HG03064 (cell line): ENCODE data around the gene PHLDB1.

Source experiments
- ATAC-seq: cut with Tn5 transposase; IDR thresholded peaks from one replicate; pipeline ENCODE4 v1.9.1; 2021; ENCODE audit warnings: low read depth; ENCODE audit not compliant: unreplicated experiment

PHLDB1 gene

DNA sequence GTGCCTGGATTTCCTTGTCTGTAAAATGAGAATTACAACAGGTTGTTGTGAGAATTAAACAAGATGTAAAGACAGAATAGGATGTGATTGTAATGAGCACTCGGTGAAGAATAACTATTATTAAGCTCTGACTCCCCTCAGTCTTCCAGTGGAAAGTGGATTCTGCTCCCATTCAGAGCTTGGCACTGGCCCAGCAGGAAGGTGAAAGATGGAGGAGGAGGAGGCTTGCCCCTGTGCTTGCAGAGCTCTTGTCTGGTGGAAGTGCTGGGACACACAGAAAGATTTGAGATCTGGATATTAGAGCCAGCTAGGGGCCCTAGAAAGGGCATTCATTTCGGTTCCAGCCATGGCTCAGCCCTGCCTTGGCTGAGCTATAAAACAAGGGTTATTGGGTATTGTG lies 28.2 kb downstream of the PHLDB1 start:
- no peak for ATAC-seq

DNA sequence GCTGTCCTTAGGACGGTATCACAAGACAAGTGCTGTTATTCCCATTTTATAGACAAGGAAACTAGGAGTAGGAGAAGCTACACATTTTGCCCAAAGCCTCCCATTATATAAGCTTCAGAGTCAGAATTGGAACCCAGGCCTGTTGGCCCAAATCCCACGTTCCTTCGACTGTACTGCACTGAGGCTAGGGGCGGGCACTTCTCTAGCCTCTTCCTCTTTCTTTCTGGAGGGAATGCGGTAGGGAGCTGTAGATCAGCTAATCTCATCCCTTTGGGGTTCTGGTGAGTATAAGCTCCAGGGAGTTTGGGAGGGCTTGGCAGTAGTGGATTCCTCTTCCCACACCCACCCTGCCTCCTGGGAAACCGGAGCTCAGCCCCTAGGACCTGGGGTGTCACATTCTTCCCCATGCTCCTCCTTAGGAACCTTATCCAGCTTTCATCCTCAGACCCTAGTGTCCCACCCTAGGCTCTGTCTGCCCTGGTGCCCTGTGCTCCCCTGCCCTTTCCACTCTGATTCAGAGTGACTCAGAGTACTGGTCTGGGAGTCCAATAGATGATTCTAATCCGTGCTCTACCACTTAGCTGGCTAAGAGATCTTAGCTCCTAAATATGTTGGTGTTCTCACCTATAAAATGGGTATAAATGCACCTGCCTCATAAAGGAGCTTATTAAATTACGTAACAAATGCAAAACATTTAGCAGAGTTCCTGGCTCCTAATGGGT lies 29.3 kb downstream of the PHLDB1 start:
- no peak for ATAC-seq

DNA sequence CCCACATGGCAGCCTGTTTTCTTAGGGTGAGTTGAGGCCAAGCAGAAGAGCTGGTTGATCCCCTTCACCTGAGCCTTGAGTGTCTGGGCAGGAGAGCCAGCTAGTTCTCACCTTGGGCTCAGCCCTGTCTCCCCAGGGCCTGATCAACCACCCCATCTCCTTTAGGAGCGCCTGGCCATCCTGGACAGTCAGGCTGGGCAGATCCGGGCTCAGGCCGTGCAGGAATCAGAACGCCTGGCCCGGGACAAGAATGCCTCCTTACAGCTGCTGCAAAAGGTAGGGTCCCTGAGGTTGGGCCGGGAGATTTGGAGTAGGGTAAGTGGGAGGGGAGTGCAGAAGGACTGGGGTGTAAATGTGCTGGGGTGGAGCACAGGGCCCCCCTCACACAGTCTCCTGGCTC lies 31.3 kb downstream of the PHLDB1 start:
- ATAC-seq: no peak

DNA sequence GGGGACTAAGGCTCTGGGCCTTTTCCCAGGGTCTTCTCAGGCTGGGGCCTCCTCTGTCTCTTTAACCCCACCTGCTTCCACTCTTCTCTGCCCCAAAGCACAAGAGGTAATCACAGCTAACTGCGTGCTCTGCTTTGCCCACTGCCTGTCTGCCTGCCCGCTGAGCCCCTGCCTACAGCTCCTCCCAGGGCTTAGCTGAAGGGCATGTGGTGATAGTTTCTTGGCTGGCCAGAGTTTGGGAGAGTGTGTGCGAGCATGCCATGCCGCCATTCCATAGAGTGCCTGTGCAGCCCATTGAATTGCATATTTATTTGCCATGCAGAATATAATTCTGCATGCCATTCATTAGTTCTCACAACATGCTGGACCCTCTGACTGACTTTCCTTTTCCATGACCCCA lies 32.5 kb downstream of the PHLDB1 start:
- ATAC-seq: no peak

DNA sequence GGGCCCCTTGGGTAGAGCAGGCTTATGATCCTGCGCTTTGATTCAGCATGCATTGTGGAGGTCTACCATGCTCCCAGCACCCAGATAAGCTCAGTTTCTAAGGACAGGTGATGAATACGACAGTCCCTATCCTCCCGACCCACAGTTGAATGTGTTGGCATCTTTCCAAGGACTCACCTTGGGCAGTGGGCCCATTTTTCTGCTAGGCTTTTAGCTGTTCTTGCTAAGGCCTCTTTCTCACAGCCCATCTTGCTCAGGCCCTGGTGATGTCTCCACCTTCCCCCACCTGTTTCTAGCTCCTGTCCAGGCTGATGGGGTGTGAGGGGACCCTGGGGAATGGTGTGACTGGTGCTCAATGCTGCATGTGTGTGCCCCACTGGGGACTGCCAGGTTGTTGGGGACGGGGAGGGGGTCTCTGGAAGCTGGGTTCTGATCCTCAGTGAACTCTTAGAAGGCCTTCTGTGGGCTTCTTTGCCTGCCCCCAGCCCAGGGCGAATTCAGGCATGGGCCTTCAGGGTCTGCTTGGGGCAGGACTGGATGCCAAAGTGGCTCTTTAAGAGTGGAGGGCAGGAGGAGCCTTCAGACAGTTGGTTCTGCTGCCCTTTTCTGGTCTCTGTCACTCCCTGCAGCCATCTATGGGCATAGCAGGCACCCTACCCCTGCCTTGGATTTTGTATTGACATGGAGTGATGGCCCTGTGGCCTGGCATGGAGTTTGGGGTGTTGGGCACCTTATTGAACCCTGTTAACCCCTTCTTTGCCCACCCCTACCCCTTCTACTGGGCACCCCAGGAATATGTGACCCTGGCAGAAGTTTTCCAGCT lies 33.1 kb downstream of the PHLDB1 start:
- ATAC-seq: no peak

DNA sequence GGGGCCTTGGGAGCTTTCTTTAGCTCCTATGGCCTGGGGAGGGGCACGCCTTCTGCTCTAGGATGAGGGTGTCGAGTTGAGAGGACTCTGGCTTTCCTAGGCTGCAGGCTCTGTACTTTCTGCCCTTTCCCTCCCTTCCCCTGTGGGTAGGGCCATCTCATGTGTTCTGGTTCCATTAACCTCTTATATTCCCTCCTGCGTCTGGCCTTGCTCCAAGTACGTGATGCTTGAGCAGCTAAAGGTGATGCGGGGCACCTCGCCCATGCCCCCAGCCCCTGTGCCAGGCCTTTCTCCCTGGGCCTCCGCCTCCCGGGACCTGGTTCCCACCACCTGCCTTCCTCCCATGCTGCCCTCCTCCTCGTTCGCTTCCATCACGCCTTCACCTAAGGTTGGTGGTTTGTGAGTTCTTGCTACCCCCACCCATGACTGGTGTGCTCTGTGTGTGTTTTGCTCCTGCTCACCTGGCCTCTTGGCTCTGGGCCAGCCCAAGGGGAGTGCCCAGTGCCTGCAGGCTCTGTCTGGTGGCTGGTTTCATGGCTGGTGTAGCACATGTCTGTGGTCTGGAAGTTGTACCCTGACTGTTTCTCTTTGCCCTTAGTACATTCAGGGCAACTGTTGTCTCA lies 34.1 kb downstream of the PHLDB1 start:
- ATAC-seq: no peak

DNA sequence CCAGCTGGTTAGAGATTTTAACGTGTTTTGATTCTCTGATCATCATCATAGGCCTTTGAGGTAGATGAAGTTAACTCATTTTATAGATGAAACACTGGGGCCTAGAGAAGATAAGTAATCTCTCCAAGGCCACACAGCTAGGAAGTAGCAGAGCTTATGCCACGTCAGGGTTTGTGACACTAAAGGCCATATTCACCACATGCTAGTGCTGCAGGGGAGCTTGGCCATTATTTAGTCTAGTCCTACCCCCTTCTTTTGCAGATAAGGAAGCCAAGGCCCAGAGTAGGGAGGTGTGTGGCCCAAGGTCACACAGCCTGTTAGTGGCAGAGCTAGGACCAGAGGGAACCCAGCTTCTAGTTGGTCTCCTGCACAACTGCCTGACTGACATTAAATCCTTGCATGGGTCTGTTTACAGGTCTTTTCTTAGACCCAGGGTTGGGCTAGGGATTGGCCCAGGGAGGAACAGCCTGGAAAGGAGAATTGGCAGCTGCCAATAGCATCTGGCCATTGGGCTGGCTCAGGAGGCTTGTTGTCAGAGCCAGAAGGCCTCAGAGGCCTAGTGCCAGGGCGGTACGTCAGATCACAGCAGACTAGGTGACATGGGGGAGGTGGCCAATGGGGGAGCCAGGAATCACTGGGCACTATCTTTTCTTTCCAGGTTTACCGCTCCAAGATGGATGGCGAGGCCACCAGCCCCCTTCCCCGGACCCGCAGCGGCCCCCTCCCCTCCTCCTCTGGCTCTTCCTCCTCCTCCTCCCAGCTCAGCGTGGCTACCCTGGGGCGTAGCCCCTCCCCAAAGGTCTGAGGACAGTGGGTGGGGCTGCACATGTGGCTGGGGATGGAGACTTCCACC lies 36.0 kb downstream of the PHLDB1 start:
- ATAC-seq: no peak

DNA sequence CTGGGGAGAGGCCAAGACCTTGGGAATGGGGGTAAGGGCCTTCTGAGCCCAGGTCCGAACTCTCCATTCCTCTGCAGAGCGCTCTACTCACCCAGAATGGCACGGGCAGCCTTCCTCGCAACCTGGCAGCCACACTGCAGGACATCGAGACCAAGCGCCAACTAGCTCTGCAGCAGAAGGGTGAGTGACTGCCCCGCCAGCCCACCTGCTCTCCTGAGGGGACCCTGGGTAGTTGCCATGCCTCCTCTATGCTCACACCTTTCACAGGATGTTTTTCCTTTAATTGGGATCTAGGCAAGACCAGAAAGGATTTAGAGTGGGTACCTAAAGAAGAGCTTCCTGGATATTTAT lies 36.6 kb downstream of the PHLDB1 start:
- ATAC-seq: no peak

DNA sequence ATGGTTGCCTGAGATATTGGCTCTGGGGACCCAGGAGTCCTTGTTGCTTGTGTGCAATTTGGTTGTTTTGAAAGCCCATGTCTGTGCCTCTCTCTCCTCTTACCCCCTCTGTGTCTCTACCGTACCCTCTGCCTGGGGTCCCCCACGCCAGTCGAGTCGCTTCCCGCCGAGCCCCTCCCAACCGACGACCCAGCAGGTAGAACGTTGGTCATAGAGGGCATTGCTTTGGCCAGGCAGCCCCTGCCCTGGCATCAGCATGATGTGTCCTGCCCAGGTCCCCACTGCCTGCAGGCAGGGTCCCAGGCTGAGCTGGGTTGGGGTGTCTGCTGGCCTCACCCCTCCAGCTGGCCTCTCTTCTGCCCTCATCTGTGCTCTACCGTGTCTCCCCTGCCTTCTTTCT lies 37.1 kb downstream of the PHLDB1 start:
- no peak for ATAC-seq

DNA sequence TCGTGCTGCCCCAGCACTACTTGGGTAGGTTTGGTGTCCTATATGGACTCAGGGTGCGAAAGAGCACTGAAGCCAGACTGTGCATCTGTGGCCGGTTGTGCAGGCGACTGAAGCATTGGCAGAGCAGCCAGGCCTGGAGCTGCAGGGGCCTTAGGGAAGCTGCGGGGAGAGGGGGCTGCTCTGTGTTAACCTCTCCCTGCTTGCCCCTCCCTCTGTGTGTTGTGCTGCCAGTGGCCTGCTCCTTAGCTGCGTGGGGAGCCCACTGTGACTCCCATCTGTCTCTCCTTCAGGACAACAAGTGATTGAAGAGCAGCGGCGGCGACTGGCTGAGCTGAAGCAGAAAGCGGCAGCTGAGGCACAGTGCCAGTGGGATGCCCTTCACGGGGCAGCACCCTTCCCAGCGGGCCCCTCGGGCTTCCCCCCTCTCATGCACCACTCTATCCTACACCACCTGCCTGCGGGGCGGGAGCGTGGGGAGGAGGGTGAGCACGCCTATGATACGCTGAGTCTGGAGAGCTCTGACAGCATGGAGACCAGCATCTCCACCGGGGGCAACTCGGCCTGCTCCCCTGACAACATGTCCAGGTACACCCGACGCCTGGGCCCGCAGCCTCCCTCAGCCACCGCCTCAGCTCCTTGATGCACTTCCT lies 37.8 kb downstream of the PHLDB1 start:
- ATAC-seq: no peak

DNA sequence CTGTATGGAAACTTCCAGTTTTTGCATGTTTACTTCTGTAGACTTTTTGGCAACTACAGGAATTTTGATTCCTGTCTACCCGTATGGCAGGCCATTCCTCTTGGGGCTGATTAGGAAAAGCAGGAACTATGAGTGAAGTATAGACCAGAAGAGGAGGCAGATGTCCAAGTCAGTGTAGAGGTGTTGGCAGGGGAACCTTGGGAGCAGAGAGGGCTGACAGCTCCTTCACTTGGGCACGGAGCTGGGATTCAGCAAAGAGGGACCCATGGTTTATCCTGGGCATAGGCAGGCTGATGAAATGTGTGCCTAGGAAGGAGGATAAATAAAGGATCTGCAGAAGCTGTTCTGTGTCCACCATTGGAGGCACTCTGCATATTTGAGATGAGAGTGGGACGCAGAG lies 39.0 kb downstream of the PHLDB1 start:
- ATAC-seq: no peak

DNA sequence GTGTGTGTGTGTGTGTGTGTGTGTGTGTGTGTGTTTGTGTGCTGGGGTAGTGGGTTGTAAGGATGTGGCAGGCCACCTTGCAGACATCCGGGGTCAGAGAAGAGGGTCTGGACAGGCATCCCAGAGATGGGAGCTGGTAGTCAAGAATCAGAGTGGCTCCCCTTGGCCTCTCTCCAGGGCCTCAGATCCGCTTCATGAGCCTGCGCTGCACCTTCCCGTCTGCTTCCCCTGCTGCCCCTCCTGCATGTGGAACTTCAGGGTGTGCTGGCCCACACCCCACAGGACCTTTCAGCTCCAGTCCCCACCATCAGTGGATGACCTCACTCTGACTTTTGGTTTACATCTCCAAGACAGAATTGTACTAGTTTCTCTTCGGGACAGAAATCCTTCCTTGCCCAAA lies 40.9 kb downstream of the PHLDB1 start:
- no peak for ATAC-seq

DNA sequence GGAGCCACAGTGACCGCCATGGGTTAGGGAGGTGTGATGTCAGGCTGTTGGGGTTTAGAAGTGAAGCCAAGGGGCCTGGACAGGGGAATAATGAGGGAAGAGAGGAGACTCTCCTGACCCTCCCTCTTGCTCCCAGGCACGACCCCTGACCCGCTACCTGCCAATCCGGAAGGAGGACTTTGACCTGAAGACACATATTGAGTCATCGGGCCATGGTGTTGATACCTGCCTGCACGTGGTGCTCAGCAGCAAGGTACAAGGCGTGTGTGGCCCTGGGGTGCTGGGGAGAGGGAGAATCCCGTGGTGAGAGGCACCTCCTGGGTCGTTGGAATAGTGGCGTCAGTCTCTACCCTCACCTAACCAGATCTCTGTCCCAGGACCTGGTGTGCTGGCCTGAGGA lies 42.5 kb downstream of the PHLDB1 start:
- no peak for ATAC-seq

DNA sequence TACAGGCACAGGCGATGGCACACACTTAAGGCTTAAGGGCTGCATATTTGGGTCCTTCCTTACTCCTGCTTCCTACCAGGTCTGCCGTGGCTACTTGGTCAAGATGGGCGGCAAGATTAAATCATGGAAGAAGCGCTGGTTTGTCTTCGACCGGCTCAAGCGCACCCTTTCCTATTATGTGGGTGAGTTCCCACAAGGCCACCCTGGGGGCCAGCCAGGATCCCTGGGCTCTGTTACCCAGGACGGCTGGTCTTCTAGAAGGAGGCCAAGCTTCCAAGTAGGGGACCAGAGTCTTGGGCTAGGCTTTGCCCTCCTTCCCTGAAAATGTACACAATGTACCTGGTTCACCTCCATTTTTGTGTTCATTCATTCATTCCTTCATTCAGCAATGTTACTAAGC lies 43.0 kb downstream of the PHLDB1 start:
- ATAC-seq: no peak

DNA sequence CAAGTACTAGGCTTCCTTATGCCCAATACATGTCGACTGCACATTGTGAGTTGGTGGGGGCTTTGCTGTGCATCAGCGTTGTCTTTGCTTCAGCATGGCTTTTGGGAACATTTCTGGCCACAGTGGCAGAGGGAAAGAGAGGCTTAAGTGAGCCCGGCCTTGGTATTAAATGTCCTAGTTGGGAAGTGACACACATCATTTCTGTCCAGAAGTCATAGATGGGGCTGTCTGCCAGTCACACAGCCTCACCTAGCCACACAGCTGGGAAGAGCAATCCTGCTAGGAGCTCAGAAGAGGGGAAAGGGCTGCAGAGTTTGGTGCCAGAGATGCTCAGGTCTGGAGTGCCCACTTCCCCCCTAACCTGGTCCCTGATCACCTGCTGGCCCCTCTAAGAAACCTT lies 44.4 kb downstream of the PHLDB1 start:
- ATAC-seq: no peak

DNA sequence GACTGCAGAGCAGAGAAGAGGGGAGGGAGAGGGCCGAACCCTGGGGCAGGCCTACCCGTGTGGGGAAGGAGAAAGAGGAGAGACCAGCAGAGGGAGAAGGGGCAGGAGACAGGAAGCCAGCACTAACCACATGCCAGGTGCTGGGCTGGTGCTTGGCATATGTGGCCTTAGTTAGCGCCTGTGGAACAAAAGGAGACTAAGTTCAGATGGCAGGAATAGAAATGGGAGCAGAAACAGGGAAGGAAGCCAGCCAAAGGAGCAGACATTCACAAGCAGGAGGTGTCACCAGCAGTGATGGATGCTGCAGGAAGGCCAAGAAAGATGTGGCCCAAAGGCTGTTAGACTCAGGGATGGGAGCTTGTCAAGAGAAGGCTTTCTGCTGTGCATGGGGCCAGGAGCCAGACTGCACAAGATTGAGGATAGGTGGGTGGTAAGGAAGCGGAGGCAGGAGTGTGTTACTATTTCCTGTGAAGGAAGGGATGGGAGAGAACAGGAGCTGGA lies 45.3 kb downstream of the PHLDB1 start:
- ATAC-seq: no peak

DNA sequence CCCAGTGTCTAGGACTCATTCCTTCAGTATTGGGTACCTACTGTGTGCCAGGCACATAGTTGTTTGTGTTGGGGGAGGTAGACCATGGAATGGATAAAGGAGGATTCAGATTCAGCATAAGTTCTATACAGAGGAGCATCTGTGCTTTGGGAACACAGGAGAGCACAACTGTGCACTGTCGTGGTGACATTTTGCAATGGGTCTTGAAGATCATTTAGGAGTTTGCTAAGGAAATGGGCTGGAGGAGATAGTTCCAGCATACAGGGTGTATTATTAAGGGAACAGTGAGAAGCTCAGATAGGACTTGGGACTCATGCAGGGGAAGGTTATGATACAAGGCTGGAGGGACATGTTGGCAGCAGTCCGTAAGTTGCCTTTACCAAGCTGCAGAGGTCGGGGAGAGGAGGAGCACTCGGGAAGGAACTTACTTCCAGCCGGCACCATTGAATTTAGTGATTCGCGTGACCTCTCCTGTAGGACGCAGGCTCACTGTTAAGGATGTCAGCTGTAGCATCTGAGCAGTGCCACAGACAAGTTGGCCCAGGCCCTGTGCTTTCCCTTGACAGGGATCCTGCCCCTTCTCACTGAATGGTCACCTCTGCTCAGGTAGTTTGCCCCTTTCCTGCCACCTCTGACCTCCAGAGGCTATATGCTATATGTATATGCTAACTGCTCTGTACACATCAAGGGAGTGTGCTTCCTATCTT lies 46.4 kb downstream of the PHLDB1 start:
- ATAC-seq: no peak

DNA sequence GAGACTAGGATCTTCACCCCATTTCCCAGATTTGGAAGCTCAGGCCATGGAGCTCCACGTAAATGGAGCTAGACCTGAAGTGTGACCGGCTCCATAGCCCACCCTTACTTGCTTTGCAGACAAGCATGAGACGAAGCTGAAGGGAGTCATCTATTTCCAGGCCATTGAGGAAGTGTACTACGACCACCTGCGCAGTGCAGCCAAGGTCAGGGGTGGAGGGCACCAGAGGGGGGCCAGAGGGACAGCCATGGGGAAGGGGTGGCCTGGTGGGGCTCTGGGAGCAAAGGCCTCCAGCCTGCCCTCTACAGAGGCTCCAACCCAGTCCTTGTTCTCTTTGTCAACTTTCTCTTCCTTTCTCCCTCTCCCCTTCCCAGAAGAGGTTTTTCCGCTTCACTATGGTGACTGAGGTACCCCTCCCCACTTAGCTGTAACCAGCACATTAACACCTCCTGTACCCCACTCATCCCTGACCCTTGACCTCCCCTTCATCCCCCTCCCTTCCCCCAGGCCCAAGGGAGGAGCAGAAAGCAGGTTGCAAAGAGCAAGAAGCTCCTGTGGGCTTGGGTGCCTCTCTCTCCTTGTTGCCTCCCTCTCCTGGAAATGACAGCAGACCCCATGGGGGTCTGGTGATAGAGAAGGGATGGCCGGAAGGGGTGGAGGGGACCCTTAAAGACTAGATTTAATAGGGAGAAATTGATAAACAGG lies 48.2 kb downstream of the PHLDB1 start:
- no peak for ATAC-seq

DNA sequence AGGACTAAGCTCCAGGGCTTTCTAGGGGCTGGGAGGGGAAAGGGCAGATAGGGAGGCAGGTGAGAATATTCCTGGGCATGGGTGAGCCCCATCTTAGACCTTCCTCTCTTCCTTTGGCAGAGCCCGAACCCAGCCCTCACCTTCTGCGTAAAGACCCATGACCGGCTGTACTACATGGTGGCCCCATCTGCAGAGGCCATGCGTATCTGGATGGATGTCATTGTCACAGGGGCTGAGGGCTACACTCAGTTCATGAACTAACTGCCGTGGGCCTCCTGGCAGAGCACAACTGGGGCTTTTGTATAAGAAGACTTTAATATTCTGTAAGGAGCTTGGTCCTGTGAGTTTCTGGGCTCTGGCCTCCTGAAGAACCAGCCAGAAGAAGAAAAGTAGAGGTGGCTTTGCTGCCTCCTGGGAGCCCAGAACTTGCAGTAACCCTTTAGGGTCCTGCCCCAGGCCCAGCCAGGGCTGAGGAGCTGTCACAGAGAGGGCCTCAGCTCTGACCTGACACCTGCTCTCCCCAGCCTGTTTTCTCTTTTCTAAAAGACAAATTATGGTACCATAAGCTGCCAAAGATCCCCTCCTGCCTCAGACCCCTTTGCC lies 49.2 kb downstream of the PHLDB1 start:
- ATAC-seq: no peak
